Bronchial epithelial cell (primary cell): ENCODE measurements around the gene CD79A. TPM values are rescaled to one million over a fixed set of nuclear protein-coding genes. Genes with fewer than 3 reads are reported as not detected.

Experiments
- DNase-seq: peaks from one replicate; pipeline ENCODE4 v3.0.0-alpha.2; 2010; ENCODE audit warnings: low read depth
- FAIRE-seq: peaks from 2 replicates; lab custom pipeline; 2011; peaks lifted over from hg19 to GRCh38; lab: Jason Lieb, UNC
- H3K27me3 ChIP-seq: 2 replicates; pipeline ENCODE4 v1.5.1; 2011; ENCODE audit warnings: low read length; ENCODE audit not compliant: control insufficient read depth, insufficient read depth
- H3K36me3 ChIP-seq: 2 replicates; pipeline ENCODE4 v1.5.1; 2011; ENCODE audit warnings: low read length; ENCODE audit not compliant: control insufficient read depth, insufficient read depth
- H3K4me3 ChIP-seq: 2 replicates; pipeline ENCODE4 v1.5.1; 2011; ENCODE audit warnings: mild to moderate bottlenecking, low read depth, low read length, control low read depth
- CTCF ChIP-seq: IDR thresholded peaks from 2 replicates; pipeline ENCODE4 v1.5.1; 2011; ENCODE audit warnings: mild to moderate bottlenecking, moderate library complexity, low read length, control low read depth, inconsistent platforms; ENCODE audit not compliant: insufficient read depth, severe bottlenecking
- total RNA-seq: library from RNA; depleted of rRNA; stranded (reverse); fragments of >200 nt; gene quantifications from 2 replicates; pipeline ENCODE4 v1.2.1, GENCODE V29; 2014

CD79A gene
- total RNA-seq, 1 donor from 2014 or later, result not detected

DNA sequence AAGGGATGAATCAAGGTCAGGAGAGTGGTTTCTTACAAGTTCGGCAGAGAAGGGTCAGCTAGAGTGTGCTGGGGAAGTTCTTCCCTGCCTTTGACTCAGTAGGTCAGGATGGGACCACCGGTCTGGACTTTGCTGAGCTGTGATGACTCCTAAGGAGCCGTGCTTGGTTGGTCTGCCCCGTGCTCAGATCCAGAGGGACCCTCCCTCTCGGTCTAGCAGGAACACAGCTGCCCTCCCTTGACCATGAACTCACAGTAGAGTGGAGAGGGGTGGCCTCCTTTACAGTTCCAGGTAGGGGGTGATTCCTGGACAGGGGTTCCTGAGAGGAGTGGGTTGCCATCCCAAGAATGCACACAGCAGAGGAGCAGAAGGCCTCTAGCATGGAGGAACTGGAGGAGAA, 12.7 kb upstream of the CD79A start:
- DNase-seq (no peak), FAIRE-seq (no peak)
- no peak for TF ChIP-seq CTCF
- Histone ChIP-seq H3K27me3 (no peaks in the 10 kb centered on the region), H3K4me3 (no peak overlapping the region), H3K36me3 (peaks cover 61% of the 10 kb centered on the region)

GRCh38 chr19:41866284-41866683, 10.8 kb upstream of the CD79A start:
- DNase-seq (no peak), FAIRE-seq (no peak)
- peaks cover 69% of the 10 kb centered on the region for H3K36me3 ChIP-seq

GRCh38 chr19:41868120-41868988, 8.7 kb upstream of the CD79A start:
- TF ChIP-seq CTCF, result no peak
- peaks cover 51% of the 10 kb centered on the region for H3K36me3 ChIP-seq
- FAIRE-seq, result no peak

More at GRCh38 chr19:41866284-41866683, 10.8 kb upstream of the CD79A start:
- no peak for TF ChIP-seq CTCF
- H3K4me3 ChIP-seq, result no peak overlapping the region
- H3K27me3 ChIP-seq, result no peaks in the 10 kb centered on the region

DNA sequence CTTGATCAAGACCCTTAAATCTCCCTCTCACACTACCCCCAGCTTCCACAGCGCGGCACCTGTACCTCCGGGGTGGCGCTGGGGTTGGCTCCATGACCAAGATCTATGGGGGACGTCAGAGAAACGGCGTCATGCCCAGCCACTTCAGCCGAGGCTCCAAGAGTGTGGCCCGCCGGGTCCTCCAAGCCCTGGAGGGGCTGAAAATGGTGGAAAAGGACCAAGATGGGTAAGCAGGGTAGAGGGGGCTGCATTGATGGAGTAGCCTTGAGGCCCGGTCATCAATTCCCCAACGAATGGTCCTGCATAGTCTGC, 8.1 kb upstream of the CD79A start:
- TF ChIP-seq CTCF, result no peak
- DNase-seq, result no peak
- Histone ChIP-seq H3K4me3 (no peak overlapping the region), H3K27me3 (no peaks in the 10 kb centered on the region), H3K36me3 (peaks cover 48% of the 10 kb centered on the region)
- FAIRE-seq, result no peak

More at GRCh38 chr19:41868120-41868988, 8.7 kb upstream of the CD79A start:
- no peak overlapping the region for H3K4me3 ChIP-seq
- DNase-seq, result no peak
- no peaks in the 10 kb centered on the region for H3K27me3 ChIP-seq

GRCh38 chr19:41869374-41869955, 7.6 kb upstream of the CD79A start:
- TF ChIP-seq CTCF, result no peak
- H3K36me3 ChIP-seq, result peaks cover 42% of the 10 kb centered on the region
- H3K27me3 ChIP-seq, result no peaks in the 10 kb centered on the region
- DNase-seq (no peak), FAIRE-seq (no peak)
- no peak overlapping the region for H3K4me3 ChIP-seq
